Measurements from ENCODE around the gene VPS13A. TPM values are rescaled to one million over a fixed set of nuclear protein-coding genes. Genes with fewer than 3 reads are reported as not detected.

Gene VPS13A
- total and polyA plus RNA-seq, 2 experiments from 2014 or later = 13.2 to 65.6 TPM

GRCh38 chr9:77271023-77271690 lies 93.8 kb downstream of the VPS13A start:
- Histone ChIP-seq H3K27ac (no peak overlapping the region), H4K20me1 (ENCODE audit: insufficient read depth, poor library complexity, severe bottlenecking) (no peaks in the 10 kb centered on the region), H3K4me3 (no peak overlapping the region), H3K79me2 (no peaks in the 10 kb centered on the region), H3K9me2 (replicated peaks; ENCODE audit: insufficient read depth) (no peaks in the 10 kb centered on the region), H3K9me3 (ENCODE audit: low read depth) (no peaks in the 10 kb centered on the region), H3K27me3 (no peaks in the 10 kb centered on the region), H2AFZ (no peak overlapping the region), H3K36me3 (replicated peaks; ENCODE audit: insufficient read depth, low read depth) (no peaks in the 10 kb centered on the region), H3K4me2 (no peak overlapping the region), H3K4me1 (ENCODE audit: insufficient read depth) (no peaks in the 10 kb centered on the region)
- DNase-seq (ENCODE audit: low spot score) = no peak
- no peak for TF ChIP-seq EZH2 (IDR thresholded peaks at IDR 0.05; ENCODE audit: borderline replicate concordance)
- no peak for TF ChIP-seq CTCF (IDR thresholded peaks at IDR 0.05; ENCODE audit: poor library complexity)
- TF ChIP-seq EZH2phosphoT487 (IDR thresholded peaks at IDR 0.05; ENCODE audit: low read depth, severe bottlenecking, unreplicated experiment) = no peak
- WGBS (ENCODE audit: low lambda C conversion rate, missing lambda C conversion rate) = 100% methylated on average over 1 of the region's 1 CpG

GRCh38 chr9:77276799-77277198 lies 99.5 kb downstream of the VPS13A start:
- no peaks in the 10 kb centered on the region for H3K27me3 ChIP-seq
- H3K4me2 ChIP-seq = no peak overlapping the region
- H3K4me3 ChIP-seq = no peak overlapping the region
- H2AFZ ChIP-seq = no peak overlapping the region
- no peak overlapping the region for H3K27ac ChIP-seq
- H3K36me3 ChIP-seq (replicated peaks; ENCODE audit: insufficient read depth, low read depth) = no peaks in the 10 kb centered on the region
- no peaks in the 10 kb centered on the region for H3K79me2 ChIP-seq
- no peaks in the 10 kb centered on the region for H3K4me1 ChIP-seq (ENCODE audit: insufficient read depth)
- no peak for TF ChIP-seq EZH2 (IDR thresholded peaks at IDR 0.05; ENCODE audit: borderline replicate concordance)
- no peak for TF ChIP-seq EZH2phosphoT487 (IDR thresholded peaks at IDR 0.05; ENCODE audit: low read depth, severe bottlenecking, unreplicated experiment)
- H4K20me1 ChIP-seq (ENCODE audit: insufficient read depth, poor library complexity, severe bottlenecking) = no peaks in the 10 kb centered on the region
- H3K9me2 ChIP-seq (replicated peaks; ENCODE audit: insufficient read depth) = no peaks in the 10 kb centered on the region
- H3K9me3 ChIP-seq (ENCODE audit: low read depth) = no peaks in the 10 kb centered on the region
- no peak for DNase-seq (ENCODE audit: low spot score)
- WGBS (ENCODE audit: low lambda C conversion rate, missing lambda C conversion rate) = 90% methylated on average over 3 of the region's 3 CpGs

GRCh38 chr9:77277719-77278118 lies 100.4 kb downstream of the VPS13A start:
- Histone ChIP-seq H3K27me3 (no peaks in the 10 kb centered on the region), H3K9me2 (replicated peaks; ENCODE audit: insufficient read depth) (no peaks in the 10 kb centered on the region), H3K36me3 (replicated peaks; ENCODE audit: insufficient read depth, low read depth) (no peaks in the 10 kb centered on the region), H3K27ac (no peak overlapping the region), H3K79me2 (no peaks in the 10 kb centered on the region), H3K9me3 (ENCODE audit: low read depth) (no peaks in the 10 kb centered on the region), H3K4me3 (no peak overlapping the region), H2AFZ (no peak overlapping the region), H4K20me1 (ENCODE audit: insufficient read depth, poor library complexity, severe bottlenecking) (no peaks in the 10 kb centered on the region), H3K4me1 (ENCODE audit: insufficient read depth) (no peaks in the 10 kb centered on the region), H3K4me2 (no peak overlapping the region)
- no peak for DNase-seq (ENCODE audit: low spot score)
- TF ChIP-seq EZH2 (IDR thresholded peaks at IDR 0.05; ENCODE audit: borderline replicate concordance) (no peak), EZH2phosphoT487 (IDR thresholded peaks at IDR 0.05; ENCODE audit: low read depth, severe bottlenecking, unreplicated experiment) (no peak), CTCF (IDR thresholded peaks at IDR 0.05; ENCODE audit: poor library complexity) (no peak)
- WGBS (ENCODE audit: low lambda C conversion rate, missing lambda C conversion rate) = 86% methylated on average over 3 of the region's 3 CpGs

- H4K20me1 ChIP-seq (ENCODE audit: insufficient read depth, poor library complexity, severe bottlenecking) = no peaks in the 10 kb centered on the region
- 51% methylated on average over 2 of the region's 2 CpGs for WGBS (ENCODE audit: low lambda C conversion rate, missing lambda C conversion rate)
- H2AFZ ChIP-seq = no peak overlapping the region
- no peak overlapping the region for H3K27ac ChIP-seq
- TF ChIP-seq CTCF (IDR thresholded peaks at IDR 0.05; ENCODE audit: poor library complexity) (no peak), EZH2 (IDR thresholded peaks at IDR 0.05; ENCODE audit: borderline replicate concordance) (no peak), EZH2phosphoT487 (IDR thresholded peaks at IDR 0.05; ENCODE audit: low read depth, severe bottlenecking, unreplicated experiment) (no peak)
- no peak overlapping the region for H3K4me3 ChIP-seq
- peak overlapping the region; percentile 4 for H3K4me2 ChIP-seq
- H3K27me3 ChIP-seq = no peaks in the 10 kb centered on the region
- no peaks in the 10 kb centered on the region for H3K79me2 ChIP-seq
- no peaks in the 10 kb centered on the region for H3K9me2 ChIP-seq (replicated peaks; ENCODE audit: insufficient read depth)
- no peaks in the 10 kb centered on the region for H3K4me1 ChIP-seq (ENCODE audit: insufficient read depth)
- DNase-seq (ENCODE audit: low spot score) = no peak
- H3K9me3 ChIP-seq (ENCODE audit: low read depth) = peaks cover 6% of the 10 kb centered on the region
- H3K36me3 ChIP-seq (replicated peaks; ENCODE audit: insufficient read depth, low read depth) = no peaks in the 10 kb centered on the region
These were observed 106.7 kb downstream of the VPS13A start for GRCh38 chr9:77283991-77284390.
